ENCODE results near the gene NT5C.

GRCh38 chr17:75126954-75127353 lies 4.6 kb downstream of the NT5C start:
- TF ChIP-seq, protein P1, sequence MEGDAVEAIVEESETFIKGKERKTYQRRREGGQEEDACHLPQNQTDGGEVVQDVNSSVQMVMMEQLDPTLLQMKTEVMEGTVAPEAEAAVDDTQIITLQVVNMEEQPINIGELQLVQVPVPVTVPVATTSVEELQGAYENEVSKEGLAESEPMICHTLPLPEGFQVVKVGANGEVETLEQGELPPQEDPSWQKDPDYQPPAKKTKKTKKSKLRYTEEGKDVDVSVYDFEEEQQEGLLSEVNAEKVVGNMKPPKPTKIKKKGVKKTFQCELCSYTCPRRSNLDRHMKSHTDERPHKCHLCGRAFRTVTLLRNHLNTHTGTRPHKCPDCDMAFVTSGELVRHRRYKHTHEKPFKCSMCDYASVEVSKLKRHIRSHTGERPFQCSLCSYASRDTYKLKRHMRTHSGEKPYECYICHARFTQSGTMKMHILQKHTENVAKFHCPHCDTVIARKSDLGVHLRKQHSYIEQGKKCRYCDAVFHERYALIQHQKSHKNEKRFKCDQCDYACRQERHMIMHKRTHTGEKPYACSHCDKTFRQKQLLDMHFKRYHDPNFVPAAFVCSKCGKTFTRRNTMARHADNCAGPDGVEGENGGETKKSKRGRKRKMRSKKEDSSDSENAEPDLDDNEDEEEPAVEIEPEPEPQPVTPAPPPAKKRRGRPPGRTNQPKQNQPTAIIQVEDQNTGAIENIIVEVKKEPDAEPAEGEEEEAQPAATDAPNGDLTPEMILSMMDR (IDR thresholded peaks at IDR 0.05) = no peak
- no peak for TF ChIP-seq POLR2A (IDR thresholded peaks at IDR 0.05)
